ENCODE results near the gene PXYLP1.

The PXYLP1 gene

DNA sequence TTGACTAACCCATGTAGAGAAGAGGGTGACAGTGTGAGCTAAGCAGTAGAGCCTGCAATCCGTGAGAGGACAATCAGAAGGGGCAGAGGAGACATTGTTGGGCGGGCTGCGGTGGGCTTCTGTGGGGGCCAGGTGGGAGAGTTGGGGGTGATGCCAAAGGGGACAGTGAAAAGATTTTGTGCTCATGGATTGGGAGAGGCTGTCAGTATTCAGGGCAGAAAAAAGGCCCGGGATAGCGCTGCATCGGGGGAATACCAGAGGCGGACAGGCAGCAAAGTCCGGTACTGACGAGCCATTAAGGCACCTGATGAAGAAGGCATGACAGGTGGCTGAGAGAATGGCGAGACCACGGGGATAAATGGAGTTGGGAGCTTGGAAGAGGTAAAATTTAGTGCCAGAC, 1.3 kb upstream of the PXYLP1 start:
- no peak for DNase-seq

DNA sequence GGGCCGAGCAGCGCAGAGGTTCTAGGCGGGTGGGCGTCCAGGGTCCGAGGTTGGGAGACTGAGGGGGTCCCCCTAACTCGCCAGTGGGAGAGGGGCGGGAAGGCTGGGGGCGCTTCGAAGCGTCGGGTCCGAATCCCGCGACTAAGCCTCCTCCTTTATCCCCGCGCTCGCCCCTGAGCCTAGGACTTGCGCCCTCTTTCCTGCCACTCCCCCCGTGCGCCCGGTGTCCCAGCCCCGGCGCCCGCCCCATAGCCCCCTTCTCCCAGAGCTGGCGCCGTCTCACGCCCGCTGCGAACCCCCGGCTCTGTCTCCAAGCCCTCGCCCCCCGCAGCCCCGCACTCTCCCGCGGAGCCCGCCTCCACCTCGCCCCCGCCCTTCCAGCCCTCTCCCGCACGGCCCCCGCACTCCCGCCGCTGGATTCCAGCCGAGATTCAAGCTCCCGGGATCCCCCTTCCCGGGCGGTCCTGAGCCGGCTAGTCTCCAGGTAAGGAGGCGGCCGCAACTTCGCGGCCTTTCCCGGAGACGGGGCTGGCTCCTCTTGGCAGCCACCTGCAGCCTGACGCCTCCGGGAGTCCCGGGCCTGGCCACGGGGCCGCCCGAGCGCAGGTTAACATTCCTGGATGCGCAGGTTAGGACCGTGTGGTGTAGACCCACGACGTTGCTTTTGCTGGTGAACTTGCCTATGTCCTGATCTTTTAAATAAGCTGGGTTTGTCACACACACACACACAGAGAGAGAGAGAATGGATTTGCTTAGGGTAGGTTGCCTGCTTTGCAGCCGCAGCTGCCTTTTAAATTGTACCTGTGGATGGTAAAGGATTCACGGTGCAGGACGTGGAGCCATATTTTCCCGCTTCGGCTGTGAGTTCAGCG, 563 bp downstream of the PXYLP1 start:
- DNase-seq = no peak

DNA sequence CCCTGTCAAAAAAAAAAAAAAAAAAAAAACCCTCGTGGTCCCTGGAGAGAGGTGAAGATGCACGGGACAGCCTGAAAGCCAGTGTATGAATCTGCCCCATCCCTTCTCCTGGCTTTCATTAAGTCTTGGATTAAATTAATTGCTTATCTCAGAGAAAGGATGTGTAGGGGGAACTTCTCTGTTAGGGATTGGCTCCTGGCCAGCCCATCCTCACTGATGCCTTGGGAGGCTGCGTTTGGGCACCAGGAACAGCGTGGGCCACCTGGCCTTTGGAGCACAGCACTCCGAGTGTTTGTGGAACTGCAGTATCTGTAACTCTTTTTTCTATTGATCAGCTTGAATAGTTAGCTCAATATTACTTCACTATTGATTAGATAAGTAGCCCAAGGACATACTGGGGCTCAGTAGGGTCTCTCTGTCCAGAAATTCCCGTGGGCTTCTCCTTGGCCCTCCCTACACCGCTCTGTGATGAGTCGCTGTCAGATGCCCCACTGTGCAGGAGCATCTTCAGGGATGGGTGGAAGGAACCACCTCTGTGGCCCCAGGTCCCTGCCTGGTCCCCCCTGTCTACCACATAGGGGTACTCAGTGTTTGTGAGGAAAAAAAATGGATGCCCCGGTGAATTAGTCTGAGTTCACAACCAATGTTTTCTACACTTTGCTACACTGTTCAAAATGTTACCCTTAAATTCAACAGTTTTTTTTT, 2.0 kb downstream of the PXYLP1 start:
- no peak for DNase-seq

DNA sequence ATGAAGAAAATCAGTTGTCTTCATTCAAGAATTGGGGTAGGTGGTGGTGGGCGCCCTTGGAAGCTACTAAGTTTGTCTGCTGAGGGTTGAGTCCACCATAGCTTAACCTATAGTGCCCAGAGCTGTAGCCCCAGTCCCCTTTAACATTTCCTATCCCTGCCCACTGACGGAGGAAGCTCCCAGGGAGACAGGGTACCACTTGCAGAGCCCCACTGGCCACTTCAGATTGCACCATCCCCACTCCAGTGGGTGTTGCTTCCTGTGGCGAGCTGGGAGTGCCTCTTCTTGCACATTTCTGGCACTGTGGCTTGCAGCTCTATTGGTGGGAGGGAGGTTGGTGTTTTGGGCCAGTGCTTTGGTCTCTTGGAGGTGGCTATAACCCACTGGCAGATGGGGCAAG, 2.7 kb downstream of the PXYLP1 start:
- DNase-seq = no peak

DNA sequence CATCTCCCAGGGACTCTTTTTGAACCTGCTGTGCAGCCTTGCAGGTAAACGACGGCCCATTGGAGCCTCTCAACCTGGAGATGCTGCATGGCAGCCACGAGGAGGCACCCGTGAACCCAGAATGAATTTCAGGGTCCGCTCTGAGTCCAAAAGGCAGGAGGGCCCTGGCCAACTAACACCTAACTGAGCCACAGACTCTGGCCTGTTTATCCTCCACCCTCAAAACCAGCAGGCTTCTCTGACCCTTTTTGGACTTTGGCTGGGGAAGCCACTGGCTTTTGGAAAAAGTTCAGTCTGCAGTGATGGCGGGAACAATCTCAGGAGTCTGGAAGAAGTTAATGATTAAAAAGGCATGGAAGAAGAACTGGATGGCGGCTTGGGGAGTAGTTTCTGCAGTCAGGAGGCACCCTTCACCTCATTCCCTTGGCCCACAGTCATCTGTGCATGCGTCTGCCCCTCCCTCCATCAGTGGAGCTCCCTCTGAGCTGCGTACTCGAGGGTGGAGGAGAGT, 4.1 kb downstream of the PXYLP1 start:
- no peak for DNase-seq

DNA sequence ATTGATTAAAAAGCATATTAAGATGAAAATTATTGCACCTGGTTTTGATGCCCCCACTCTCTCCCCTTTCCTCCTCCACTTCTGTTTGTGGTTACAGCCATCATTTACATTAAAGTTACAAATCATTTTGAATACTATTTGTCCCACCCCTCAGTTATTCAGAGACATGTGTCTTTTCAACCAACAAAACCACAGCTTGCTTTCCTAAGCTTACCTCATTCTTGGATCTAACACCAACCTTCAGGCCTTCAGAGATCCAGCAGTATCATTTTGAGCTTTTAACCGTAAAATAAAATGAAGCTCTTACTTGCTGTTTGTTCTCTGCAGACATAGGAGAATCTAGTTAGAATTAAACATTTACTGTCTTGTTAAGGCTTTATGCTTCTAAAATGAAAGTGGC, 4.7 kb downstream of the PXYLP1 start:
- no peak for DNase-seq

DNA sequence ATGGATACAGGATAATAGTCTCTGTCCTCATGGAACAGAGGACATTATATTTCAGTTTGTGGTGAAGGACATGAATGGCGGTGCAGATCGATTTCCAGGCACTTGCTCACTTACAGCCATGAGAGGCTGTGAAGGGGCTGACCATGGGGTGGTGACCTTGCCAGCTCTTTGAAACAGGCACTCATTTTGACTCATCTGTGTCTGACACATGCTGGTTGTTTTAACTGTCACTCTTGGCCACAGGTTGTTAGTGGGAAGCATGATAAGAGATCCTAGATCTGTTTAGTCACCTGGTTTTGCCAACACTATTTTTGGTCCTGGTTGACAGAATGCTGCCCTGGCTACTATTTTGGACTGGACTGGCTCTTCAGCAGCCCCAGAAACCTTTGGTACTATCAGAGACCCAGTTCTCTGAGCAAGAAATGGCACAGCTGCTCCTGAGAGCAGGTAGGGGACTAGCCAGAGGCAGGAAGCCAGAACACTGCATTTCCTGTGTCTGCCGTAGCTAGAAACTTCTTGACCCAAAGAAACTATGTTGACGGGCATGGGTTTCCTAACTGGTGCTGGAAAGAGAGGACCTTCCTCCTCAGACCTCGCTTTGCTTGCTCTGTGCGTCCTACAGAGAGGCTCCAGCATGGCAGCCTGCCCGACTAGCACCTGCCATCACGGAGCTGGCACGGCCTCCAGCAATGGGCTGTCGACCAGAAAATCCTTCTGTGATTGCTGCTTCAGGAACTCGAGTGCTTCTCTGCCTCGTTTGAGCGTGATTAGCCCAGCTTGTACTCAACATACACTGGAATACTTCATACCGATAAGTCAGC, 6.3 kb downstream of the PXYLP1 start:
- DNase-seq = no peak

DNA sequence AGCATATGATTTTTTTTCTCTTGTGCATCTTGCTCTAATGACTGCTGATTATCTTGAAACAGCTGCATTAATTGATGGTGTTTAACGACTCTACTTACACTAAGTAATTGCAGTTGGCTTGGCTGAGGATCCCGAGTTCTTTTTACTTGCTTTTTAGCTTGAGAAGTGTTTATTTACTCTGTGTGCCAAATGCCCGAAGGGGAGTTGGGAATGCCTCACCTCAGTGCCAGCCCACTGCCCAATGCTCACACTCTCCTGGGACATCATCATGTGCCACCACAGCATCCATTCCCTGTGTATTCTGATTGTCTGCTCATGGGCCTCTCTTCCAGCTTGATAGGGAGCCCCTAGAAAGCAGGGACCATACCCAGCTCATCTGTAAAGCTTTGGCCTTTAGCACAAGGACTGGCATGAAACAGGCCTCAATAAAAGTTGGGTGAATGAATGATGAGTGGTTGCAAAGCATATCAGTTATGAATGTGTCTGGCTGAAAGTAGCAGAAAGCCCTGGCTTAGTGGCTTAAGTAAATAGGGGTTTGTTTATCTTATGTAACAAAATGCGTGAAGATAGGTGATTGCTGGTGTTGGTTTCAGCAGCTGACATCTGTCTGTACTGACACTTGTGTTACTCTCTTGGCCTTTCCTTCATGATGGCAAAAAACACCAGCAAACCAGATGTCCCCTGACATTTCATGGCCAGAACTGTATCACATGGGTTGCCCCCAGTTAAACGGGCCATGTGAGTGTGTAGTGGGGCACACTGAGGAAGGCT, 8.1 kb downstream of the PXYLP1 start:
- no peak for DNase-seq

DNA sequence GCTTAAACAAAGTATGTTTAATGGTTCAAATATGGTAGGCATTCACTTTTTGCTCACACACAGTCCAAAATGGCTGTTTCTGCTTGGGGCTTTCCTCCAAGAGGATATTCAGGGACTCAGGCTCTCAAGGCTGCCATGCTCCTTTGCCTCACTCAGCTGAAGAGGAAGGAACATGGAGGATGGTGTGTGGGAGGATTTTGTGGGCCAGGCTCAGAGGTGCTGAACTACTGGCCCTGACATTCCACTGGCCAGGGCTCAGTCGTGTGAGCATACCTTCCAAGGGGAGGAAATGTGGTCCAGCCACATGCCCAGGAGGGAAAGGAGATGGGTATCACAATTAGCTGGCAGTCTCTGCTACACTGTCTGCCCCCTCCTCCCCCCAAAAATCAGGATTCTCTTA, 8.7 kb downstream of the PXYLP1 start:
- DNase-seq = no peak

DNA sequence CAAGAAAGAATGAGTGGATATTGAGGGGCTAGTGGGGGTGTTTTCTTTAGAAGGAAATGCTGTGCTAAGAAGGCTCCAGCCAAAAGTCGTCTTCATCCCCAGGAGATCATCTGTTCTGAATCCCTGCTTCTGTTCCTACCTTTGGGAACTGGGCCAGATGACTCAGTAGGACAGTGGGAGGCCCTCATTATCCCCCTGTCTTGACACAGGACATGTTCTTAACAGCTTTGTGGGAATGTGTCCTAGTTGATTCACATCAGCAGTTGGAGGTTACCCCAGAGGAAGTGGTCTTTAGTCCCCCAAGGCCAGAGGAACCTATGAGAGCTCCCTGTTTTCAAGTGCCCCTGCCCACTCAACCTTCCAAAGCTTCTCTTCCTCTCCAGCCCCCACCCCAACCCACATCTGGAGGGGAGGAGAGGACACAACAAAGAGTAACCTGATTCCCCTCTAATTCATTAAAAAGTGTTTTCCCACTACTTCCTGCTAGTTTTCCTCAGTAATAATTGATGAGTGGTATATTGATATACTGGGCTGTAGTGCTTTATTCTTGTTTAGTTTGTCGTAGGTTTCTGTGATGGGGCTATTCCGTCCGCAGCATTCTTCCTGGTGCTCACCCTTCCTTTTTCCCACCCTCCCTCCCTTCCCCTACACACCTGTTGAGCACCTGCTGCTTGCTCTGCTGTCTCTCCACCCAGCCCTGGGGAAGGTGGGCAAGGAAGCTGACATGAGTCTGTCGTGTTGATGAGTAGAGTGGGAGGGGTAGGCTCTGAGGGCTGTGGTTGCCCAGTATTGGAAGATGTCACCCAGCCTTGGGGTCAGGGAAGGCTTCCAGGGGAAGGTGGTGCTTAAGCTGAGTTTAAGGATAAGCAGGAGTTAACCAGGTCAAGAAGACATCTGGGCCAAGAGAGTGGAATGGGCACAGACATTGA, 9.3 kb downstream of the PXYLP1 start:
- DNase-seq = no peak

DNA sequence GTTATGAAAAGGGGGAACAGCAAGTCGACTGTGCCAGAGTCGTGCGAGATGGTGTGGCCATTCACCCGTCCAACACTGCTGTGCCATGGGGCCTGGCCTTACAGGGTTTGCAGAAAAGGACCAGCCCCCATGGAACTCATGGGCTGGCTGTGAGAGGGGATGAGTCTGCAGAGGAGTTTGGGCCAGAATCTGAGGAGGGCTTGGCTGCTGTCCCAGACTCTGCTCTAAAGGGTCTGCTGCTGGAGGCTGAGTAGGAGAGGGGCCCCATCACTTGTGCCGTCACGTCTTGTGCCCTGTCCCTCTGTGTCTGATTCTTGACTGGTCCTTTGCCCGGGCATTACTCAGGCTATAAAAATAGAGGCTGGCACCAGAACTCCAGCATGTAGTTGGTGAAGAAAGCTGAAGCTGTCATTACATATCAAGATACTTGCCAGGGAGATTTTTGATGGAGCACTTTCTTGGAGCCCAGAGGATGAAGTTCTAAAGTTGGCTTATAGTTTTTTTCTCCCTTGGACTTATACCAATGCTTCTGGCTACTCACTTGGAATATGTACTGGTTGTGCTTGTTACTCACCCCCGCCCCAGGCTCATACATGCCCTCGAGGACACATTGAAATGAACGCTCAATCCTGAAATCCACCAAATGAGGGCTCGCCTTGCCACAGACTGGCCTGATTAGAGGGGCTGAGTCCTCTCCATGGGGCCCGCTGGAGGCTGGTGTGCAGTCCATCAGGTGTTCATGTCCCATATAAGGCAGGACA, 10.2 kb downstream of the PXYLP1 start:
- no peak for DNase-seq

DNA sequence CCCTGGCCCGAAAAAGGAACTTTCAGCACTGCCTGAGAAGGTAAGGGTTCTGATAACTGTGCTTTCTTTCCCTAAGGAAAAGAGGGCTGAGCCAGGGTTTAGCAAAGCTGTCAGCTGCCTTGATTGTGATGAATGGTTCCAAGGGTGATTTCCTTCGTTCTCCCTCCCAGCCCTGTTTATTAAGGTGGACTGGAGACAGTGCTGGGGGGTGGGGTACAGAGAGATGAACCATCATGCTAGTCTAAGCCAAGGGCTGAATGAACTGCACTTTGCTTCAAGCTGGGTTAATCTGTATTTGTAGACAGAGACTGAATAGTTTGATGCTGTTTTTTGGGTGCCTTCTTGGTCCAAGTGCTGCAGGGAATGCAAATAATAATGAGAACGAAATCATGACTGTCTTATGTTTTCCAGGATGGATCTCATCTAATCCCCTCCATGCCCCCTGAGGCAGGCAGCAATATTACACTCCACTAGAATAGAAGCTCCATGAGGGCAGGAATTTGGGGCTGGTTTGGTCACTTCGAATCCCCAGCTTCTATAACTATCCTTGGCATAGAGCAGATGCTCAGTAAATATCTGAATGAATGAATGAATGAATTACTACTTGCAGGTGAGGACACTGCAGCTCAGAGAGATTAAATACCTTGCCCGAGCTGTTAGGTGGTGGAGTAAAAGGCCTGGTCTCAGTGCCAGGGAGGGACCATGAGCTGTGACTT, 10.9 kb downstream of the PXYLP1 start:
- no peak for DNase-seq

DNA sequence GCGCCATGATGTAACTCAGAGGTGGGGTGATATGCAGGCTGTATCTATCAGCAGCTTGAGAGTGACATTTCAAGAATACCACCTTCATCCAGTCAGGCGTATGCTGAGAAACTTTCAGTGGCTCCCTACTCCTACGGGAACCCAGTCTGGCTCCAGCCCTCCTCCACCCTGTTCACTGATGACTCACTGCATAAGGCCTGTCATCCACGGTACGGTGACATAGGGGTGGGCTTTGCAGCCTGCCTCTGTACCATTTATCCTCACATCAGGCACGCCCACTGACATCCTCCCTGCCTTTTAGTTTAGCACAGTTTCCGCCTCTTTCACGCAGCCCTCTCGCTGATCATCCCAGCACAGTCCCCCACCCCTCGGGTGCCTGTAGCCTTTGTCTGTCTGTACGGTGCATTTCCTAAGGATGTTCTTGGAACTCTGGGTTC, 11.7 kb downstream of the PXYLP1 start:
- no peak for DNase-seq

DNA sequence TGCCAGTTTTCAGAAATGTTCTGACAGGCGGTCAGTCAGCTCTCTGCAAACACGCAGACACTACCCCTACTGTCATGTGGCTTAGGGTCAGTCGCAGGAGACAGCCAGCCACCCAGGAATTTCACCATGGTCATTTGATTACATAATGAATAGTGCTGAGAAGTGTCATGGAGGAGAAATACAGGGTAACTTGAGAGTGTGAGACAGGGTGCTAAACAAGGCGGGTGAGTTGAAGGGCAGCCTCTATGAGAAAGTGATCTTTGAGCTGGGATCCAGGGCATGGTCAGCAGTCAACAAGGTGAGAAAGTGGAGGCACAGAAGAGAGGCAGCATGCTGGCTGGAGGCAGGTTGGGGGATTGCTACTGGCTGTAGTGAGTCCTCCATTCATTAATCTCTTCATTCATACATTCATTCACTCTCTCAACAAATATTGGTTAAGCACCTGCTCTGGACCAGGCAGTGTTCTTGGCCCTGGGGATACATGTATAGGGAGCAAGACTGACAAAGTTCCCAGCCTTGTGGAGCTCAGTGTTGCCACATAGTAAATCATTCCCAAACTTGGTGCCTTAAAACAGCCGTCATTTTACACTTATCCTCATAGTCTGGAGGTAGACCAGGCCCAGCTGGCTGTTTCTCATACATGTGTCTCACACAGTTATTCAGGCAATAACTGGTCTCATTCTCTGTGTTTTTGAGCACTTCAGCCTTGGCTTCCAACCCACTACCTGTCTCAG, 14.8 kb downstream of the PXYLP1 start:
- no peak for DNase-seq

DNA sequence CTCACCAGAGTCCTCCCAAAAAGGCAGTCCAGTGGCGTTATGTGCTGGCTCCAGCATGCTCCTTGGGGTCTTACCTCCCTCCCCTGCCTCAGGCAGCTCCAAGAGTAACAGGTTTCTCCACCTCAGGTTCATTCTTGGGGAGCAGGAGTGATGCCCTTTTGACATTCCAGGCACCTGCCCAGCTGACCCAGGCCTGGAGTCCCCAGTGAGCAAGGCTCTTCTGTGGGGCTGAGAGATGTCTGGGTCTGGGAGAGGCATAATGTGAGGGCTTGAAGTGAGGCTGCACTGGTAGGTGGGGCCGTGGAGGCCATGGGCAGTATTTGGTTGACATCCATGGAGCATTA, 15.3 kb downstream of the PXYLP1 start:
- no peak for DNase-seq

DNA sequence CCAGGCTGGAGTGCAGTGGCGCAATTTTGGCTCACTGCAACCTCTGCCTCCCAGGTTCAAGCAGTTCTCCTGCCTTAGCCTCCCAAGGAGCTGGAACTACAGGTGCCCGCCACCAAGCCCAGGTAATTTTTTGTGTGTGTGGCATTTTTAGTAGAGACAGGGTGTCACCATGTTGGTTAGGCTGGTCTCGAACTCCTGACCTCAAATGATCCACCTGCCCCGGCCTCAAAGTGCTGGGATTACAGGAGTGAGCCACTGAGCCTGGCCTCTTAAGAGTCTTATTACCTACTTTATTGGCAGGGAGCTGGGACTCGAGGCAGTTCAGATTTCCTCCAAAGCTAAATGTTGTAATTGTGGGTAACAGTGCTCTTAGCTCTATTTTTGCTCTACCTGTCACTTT, 16.4 kb downstream of the PXYLP1 start:
- no peak for DNase-seq

DNA sequence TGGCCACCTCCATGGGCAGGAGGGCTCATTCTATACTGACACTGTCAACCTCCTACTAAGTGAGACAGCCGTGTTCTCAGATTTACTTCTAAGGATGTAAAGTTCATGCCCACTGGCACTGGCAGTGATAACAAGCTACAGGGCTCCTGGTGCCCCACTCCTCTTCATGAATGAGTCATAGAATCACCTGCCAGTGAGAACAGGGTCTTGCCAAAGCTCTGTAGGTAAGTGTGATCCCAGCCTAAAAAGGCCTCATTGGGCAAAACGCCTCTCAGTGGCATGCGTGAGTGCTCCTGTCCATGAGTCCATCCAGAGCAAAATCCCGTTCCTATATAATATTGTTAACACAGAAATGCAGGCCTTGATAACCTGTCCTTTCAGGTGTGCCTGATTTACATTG, 17.4 kb downstream of the PXYLP1 start:
- DNase-seq = no peak

DNA sequence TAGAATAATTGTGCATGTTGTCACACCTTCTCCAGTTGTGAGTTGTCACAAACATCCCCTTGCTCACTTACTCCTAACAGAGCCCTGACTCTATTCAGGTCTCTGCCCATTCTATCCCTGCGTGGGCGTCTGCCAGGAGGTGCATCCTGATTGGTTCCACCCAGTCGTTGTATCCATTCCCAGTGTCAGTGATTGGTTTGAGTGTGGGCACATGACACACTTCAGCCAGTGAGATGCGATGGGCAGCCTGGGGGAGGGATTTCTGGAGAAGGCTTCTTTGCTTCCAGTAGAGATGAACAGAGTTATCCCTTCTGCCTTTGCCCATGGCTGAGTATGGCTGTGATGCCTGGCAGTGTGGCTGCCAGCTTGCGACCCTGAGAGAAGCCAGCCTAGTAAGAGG, 18.7 kb downstream of the PXYLP1 start:
- DNase-seq = no peak

DNA sequence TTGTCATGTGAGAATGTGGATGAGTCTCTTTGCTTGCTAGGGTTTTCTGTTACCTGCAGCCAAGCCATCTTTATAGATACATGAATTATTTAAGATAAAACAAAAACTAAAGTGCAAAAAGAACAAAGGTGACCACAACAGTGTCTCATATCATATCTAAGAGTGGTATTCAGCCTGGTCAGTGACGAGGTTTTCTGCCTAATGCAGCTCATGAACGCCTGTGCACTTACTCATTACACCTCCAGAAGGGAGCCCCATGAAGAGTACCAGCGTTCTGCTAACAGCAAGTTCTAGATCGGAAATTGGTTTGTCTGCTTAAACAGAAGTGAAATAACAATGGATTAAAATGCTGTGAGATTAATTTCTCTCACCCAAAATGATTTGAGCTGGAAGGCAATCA, 19.2 kb downstream of the PXYLP1 start:
- no peak for DNase-seq

Measured in 8988T (cell line).